ACC112 (cell line): ENCODE results near the gene LENG9.
A peak's percentile ranks its signal among the peaks of the same experiment; 100 is the strongest.
"Not testable (repeated sequence)": the region's sequence is repeated elsewhere in the genome, so short reads cannot be mapped to it uniquely, and the experiment has no call there.

Experiments used
- H2AFZ ChIP-seq: fragments of 200-600 bp; sonication (generic); one replicate; pipeline ENCODE4 v1.6.0; 2017; ENCODE audit warnings: antibody characterized with exemption, low read length; ENCODE audit not compliant: unreplicated experiment
- H3K27ac ChIP-seq: fragments of 200-600 bp; sonication (generic); 2 replicates; pipeline ENCODE4 v1.5.1; 2014; ENCODE audit warnings: low read depth, mild to moderate bottlenecking, antibody characterized with exemption, low read length, moderate library complexity
- H3K27me3 ChIP-seq: fragments of 200-600 bp; sonication (generic); 2 replicates; pipeline ENCODE4 v1.6.1; 2014; ENCODE audit warnings: mild to moderate bottlenecking, antibody characterized with exemption, low read length, moderate library complexity, mixed read lengths; ENCODE audit not compliant: insufficient read depth
- H3K36me3 ChIP-seq: fragments of 200-600 bp; sonication (generic); 2 replicates; pipeline ENCODE4 v1.6.1; 2016; ENCODE audit warnings: mild to moderate bottlenecking, antibody characterized with exemption, low read length, moderate library complexity, mixed read lengths; ENCODE audit not compliant: insufficient read depth
- H3K4me1 ChIP-seq: fragments of 200-600 bp; sonication (generic); one replicate; pipeline ENCODE4 v1.6.1; 2016; ENCODE audit warnings: low read length, mixed read lengths; ENCODE audit not compliant: insufficient read depth, unreplicated experiment, control insufficient read depth
- H3K4me3 ChIP-seq: fragments of 200-600 bp; sonication (generic); 2 replicates; pipeline ENCODE4 v1.5.1; 2014; ENCODE audit warnings: mild to moderate bottlenecking, low read depth, low read length
- H3K79me2 ChIP-seq: fragments of 200-600 bp; sonication (generic); one replicate; pipeline ENCODE4 v1.6.0; 2016; ENCODE audit warnings: low read length; ENCODE audit not compliant: control insufficient read depth, unreplicated experiment, insufficient read depth

LENG9 gene

DNA sequence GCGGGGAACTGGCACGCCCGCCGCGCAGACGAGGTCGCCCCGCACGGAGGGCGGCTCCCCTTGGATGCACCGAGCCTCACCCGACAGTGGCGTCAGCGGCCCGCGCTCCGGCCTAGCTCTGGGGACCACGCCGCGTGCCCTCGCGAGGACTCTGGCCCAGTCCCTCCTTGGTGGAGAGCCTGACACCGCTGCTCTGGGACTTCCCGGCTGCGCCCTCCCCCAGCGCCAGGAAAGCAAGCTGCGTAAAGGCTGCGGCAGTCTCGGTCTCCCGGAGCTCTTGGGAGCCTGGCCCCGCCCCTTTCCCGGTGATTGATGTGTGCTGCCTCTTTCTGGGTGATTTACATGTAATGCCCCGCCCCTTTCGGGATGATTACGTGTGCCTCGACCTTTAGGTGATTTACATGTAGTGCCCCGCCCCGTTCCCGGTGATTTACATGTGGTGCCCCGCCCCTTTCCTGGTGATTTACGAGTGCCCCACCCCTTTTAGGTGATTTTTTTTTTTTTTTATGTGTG is at the start of gene LENG9:
Gene LENG9 (minus strand): TSS at position 248 of the 513 bp plus-strand sequence. CDS start 252 bp downstream, outside the sequence.
- H3K4me1 ChIP-seq: peaks cover 6% of the 10 kb centered on the region
- H3K4me3 ChIP-seq: peak within 1 kb of the TSS; percentile 80
- H3K36me3 ChIP-seq: no peaks in the 10 kb centered on the region
- peak within 1 kb of the TSS; percentile 90 for H3K27ac ChIP-seq
- H3K79me2 ChIP-seq: peaks cover 10% of the 10 kb centered on the region
- peak within 1 kb of the TSS; percentile 78 for H2AFZ ChIP-seq
- H3K27me3 ChIP-seq: no peaks in the 10 kb centered on the region

DNA sequence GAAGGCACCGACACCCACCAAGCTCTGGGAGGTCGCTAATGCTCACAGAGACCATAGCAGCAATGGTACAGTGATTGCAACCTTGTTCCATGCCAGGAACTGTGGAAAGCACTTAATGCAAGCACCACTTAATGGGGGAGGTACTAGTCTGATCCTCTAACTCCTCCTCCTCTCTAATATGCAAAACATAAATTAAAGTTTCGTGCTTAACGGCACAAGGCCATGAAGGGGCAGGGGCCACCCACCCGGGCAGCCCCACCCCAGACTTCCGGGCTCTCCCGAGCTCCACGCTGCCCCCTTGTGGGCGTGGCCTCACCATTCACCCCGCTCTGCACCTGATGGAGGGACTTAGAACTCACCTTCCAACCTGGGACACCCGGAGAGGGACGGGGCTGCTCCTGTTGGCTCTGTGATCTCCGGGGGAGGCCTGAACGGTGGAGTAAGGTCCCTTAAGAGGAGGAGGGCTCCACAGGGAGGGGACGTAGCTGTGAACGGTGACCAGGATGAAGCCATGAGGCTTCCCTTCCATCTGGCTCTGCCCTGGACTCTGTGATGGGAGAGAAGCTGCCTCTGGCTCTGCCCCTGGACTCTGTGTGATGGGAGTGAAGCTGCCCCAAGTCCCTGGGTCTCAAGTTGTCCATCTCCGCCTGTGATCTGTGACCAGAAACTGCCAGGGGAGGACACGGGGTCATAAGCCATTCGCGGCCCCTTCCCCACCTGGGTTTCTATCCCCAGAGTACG is 45.8 kb upstream of the LENG9 start:
- H3K4me3 ChIP-seq, H3K27ac ChIP-seq, H2AFZ ChIP-seq, H3K36me3 ChIP-seq, H3K4me1 ChIP-seq, H3K79me2 ChIP-seq, H3K27me3 ChIP-seq: not testable (repeated sequence)

DNA sequence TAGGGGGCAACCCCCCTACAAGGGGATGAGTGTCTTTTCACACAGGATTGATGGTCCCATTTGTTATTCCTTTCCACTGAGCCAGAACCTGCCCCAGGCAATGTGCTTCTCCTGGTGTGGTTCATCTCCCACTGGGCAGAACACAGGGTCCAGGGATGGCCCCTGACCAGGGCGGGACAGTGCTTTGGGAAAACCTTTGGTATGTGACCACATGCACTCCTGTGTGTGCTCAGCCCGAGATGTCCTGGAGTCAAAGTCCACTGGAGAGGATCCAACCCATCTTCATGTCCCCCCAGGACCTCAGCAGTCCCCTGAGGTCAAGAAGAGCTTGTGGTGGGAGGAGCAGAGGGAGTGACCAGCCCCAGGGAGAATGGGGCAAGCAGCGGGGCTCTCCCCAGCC is 44.9 kb upstream of the LENG9 start:
- H3K36me3 ChIP-seq, H3K27ac ChIP-seq, H3K4me3 ChIP-seq, H3K4me1 ChIP-seq, H3K27me3 ChIP-seq, H3K79me2 ChIP-seq, H2AFZ ChIP-seq: not testable (repeated sequence)

DNA sequence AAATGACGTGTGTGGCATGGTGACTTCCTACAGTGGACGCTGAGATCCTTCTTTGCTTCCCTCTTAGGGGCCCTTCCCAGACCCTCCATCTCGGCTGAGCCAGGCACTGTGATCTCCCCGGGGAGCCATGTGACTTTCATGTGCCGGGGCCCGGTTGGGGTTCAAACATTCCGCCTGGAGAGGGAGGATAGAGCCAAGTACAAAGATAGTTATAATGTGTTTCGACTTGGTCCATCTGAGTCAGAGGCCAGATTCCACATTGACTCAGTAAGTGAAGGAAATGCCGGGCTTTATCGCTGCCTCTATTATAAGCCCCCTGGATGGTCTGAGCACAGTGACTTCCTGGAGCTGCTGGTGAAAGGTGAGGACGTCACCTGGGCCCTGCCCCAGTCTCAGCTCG is 44.2 kb upstream of the LENG9 start:
- H3K27ac ChIP-seq: no peak overlapping the region
- H3K27me3 ChIP-seq: no peaks in the 10 kb centered on the region

DNA sequence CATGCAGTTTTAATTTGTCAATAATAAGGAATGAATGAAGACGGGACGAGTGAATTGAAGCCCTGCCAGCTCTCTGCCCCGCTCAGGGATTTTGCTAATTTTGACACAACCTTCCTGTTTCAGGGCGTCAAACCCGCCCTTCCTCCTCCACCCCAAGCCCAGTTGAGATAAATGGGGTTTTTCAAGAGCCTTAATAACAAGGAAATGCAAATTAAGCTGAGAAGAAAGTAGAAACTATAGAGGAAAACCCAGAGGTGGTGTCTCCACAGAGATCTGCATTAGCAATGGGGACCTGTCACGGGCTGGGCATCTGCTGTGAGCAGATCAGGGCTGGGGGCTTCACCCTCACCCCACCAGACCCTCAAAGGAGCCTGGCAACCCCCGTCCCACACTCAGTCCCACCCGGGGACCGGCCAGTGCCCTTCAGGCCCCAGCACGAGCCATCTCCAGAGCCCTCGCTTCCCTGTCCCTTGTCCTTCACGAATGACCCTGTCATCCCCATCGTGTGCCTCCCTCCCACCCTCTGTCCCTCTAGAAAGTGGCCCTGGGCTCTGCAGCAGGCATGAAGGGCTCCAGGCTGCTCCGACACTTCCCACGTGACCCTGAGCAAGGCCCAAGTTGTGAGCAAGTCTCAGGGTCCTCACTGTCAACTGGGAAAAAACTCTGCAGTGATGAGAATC is 43.6 kb upstream of the LENG9 start:
- not testable (repeated sequence) for H2AFZ ChIP-seq, H3K27ac ChIP-seq, H3K79me2 ChIP-seq, H3K27me3 ChIP-seq, H3K36me3 ChIP-seq, H3K4me3 ChIP-seq, H3K4me1 ChIP-seq

More for the DNA sequence above, 44.2 kb upstream of the LENG9 start:
- Histone ChIP-seq H3K4me1 (no peaks in the 10 kb centered on the region), H3K4me3 (no peak overlapping the region), H2AFZ (no peak overlapping the region), H3K79me2 (no peaks in the 10 kb centered on the region), H3K36me3 (no peaks in the 10 kb centered on the region)

DNA sequence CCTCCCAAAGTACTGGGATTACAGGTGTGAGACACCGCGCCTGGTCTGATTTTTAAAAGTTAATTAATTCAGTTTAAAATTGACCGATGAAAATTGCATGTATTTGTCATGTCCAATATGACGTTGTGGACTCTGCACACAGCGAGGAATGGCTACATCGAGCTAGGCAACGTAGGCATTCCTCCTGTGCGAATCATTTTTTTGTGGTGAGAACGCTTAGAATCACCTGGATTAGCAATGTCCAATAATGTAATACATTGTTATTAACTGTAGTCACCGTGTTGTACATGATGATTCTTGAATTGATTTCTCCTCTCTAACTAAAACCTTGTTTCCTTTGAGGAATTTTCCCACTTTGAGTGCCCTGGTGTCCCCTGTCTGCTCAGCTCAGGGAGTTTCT is 42.5 kb upstream of the LENG9 start:
- Histone ChIP-seq H3K27ac (no peak overlapping the region), H3K36me3 (no peaks in the 10 kb centered on the region), H3K4me1 (no peaks in the 10 kb centered on the region), H3K27me3 (no peaks in the 10 kb centered on the region), H3K79me2 (no peaks in the 10 kb centered on the region), H3K4me3 (no peak overlapping the region), H2AFZ (no peak overlapping the region)

DNA sequence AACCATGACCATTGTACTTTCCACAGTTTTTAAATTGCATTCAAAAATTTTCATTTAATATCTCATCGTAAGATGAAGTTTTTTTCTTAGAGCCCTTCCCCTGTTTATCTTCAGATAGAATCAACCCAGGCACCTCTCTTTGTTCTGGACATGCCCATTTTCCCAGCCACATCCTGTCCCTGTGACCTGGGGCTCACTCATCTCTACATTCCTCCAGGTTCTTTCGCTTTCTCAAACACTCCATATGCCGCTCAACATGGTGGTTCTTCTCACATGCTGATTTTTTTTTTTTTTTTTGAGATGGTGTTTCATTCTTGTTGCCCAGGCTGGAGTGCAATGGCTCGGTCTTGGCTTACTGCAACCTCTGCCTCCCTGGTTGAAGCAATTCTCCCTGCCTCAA is 42.0 kb upstream of the LENG9 start:
- H3K79me2 ChIP-seq, H3K27me3 ChIP-seq, H3K4me1 ChIP-seq, H3K27ac ChIP-seq, H3K4me3 ChIP-seq, H3K36me3 ChIP-seq, H2AFZ ChIP-seq: not testable (repeated sequence)

DNA sequence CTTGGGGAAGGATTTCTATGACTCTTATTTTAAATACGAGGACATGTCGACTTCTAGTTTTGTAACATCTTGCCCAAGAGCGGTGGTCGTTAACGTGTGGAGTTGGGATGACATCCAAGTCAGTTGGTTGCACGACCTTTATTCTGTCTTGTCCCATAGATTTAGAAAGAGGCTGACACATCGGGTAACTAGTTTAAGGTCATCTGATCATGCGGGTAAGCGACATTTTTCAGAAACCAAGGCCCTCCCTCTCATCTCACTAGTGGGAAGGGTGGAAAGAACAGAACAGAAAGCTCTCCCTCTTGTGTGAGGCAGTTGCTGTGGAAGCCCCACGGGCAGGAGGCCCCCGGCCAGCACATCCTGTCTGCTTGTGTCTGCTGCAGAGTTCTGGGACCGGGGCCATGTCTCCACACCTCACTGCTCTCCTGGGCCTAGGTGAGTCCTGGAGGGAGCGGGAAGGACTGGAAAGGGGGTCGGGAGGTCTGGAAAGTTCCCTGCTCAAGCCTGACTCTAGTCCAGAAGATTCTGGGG is 39.0 kb upstream of the LENG9 start, which contains the start of gene LAIR2:
Gene LAIR2 (plus strand): TSS at position 314 of the 531 bp plus-strand sequence. CDS start 88 bp downstream, at position 402.
- no peak within 1 kb of the TSS for H2AFZ ChIP-seq

DNA sequence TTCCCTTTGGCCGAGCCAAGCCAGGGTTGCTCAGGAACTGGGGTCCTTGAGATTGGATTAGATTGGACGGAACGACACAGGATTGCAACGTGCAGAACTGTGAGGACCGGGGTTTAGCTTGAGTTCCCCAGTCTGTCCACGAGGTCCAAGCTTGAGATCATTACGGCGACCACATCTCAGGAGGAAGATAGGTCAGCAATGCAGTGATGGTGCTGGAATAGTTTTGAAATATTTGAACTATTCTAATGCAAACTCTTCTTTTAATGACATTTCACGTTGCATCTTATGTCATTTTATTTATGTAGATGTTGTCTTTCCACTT is 34.8 kb upstream of the LENG9 start:
- not testable (repeated sequence) for H3K27me3 ChIP-seq, H3K36me3 ChIP-seq, H3K79me2 ChIP-seq, H3K4me1 ChIP-seq, H3K4me3 ChIP-seq, H3K27ac ChIP-seq, H2AFZ ChIP-seq

More for the DNA sequence above, 39.0 kb upstream of the LENG9 start, which contains the start of gene LAIR2:
- no peaks in the 10 kb centered on the region for H3K79me2 ChIP-seq
- no peaks in the 10 kb centered on the region for H3K36me3 ChIP-seq
- H3K27me3 ChIP-seq: no peaks in the 10 kb centered on the region
- H3K27ac ChIP-seq: no peak within 1 kb of the TSS
- H3K4me3 ChIP-seq: no peak within 1 kb of the TSS
- no peaks in the 10 kb centered on the region for H3K4me1 ChIP-seq

DNA sequence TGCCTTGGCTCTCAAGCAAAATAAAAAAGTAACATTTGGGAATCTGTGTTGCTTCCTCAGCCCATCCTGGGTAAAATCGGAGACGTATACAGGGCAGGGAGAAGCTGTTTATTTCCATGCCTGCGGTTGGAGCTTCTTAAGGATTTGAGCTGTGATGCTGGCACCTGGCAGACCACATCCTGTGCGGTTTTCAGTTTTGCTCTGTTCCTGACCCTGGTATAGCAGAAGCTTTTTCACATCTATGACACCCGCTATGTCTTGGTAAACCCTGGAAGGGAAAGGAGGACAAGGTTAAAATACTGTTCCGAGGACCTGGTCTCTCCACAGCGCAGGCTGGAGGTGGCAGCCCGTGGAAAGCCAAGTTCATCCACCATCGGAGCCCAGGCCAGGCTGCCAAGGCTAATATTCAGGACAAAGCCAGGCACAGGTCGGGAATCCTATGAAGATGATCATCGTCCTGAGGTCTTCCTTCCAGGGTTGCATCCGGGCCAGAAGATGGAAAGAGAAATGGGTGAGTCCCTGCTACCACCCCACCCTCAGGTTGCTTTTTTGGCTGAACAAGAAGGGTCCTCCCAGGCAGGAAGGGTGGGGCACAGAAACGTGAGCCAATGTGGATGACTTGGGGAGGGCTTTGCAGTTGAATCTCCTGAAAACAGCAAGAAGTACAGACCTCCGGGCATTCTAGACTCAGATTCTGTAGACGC is 34.3 kb upstream of the LENG9 start:
- H3K79me2 ChIP-seq, H2AFZ ChIP-seq, H3K27ac ChIP-seq, H3K4me1 ChIP-seq, H3K36me3 ChIP-seq, H3K27me3 ChIP-seq, H3K4me3 ChIP-seq: not testable (repeated sequence)
